K562 (cell line): ENCODE data around the gene MEX3C. TPM values are rescaled to one million over a fixed set of nuclear protein-coding genes. Genes with fewer than 3 reads are reported as not detected.

ENCODE experiments used
- BHLHE40 ChIP-seq: IDR thresholded peaks from 2 replicates; pipeline ENCODE4 v1.6.1; 2011; ENCODE audit warnings: low read length, improper control_type of control experiment
- ETV6 ChIP-seq, 3 experiments: fragments of 150-350 bp in 1 of 3; sonication (generic) in 1 of 3; formaldehyde crosslinking in 1 of 3; IDR thresholded peaks; 2 replicates each; pipeline versions ENCODE4 v1.6.1 to v1.8.0; 2014 to 2022; ENCODE audit warnings: borderline replicate concordance in 2 of 3, low read depth in 2 of 3, antibody characterized with exemption in 1 of 3, low read length in 1 of 3, mild to moderate bottlenecking in 1 of 3, missing genetic modification reagents in 1 of 3
- FOS ChIP-seq: IDR thresholded peaks from 3 replicates; pipeline ENCODE4 v1.6.1; 2011; ENCODE audit not compliant: insufficient read length; ENCODE audit errors: extremely low read depth
- FOXA3 ChIP-seq, 2 experiments: fragments of 450-650 bp in 1 of 2; sonication (generic) in 1 of 2; formaldehyde crosslinking; IDR thresholded peaks in 1 of 2; conservative IDR thresholded peaks in 1 of 2; 2 replicates each; pipeline versions ENCODE4 v1.4.0 to v1.8.0; 2020 to 2022; ENCODE audit warnings: mild to moderate bottlenecking in 2 of 2, missing genetic modification reagents in 1 of 2
- FOXP1 ChIP-seq: sonication (generic); formaldehyde crosslinking; IDR thresholded peaks from 2 replicates; pipeline ENCODE4 v1.8.0; 2022; ENCODE audit warnings: mild to moderate bottlenecking, missing genetic modification reagents
- ILF3 ChIP-seq: fragments of 450-650 bp; IDR thresholded peaks from 2 replicates; pipeline ENCODE4 v1.6.1; 2018; ENCODE audit warnings: antibody characterized with exemption, mild to moderate bottlenecking, moderate library complexity, borderline replicate concordance
- MTF1 ChIP-seq: fragments of 250-450 bp; sonication (Bioruptor Pico); IDR thresholded peaks from 2 replicates; pipeline ENCODE4 v1.9.0; 2021; ENCODE audit warnings: moderate library complexity, mild to moderate bottlenecking, inconsistent platforms, borderline replicate concordance
- OTX1 ChIP-seq: fragments of 450-650 bp; formaldehyde crosslinking; IDR thresholded peaks from 2 replicates; pipeline ENCODE4 v1.4.0; 2022; ENCODE audit warnings: mild to moderate bottlenecking
- SETDB1 ChIP-seq: IDR thresholded peaks from one replicate; pipeline ENCODE4 v1.6.1; 2012; ENCODE audit warnings: low read length, control low read depth, inconsistent platforms
- ZNF175 ChIP-seq: fragments of 200-800 bp; sonication (Bioruptor generic); IDR thresholded peaks from 2 replicates; pipeline ENCODE4 v1.6.1; 2016; ENCODE audit warnings: low read depth, mild to moderate bottlenecking, missing genetic modification characterization, missing compliant biosample characterization
- polyA plus RNA-seq, 8 experiments: library from polyadenylated mRNA; depleted of rRNA in 4 of 8; stranded (reverse) in 5 of 8; unstranded in 3 of 8; fragments of >200 nt; fragmentation: Nextera tagmentation in 2 of 8; fragmentation: Illumina TruSeq in 1 of 8; extraction: Ambion mirVana in 2 of 8; extraction: Trizol in 1 of 8; gene quantifications; 2 replicates each; pipeline versions ENCODE4 v1.2.1 to v1.2.3, GENCODE V29; 2011 to 2014; ENCODE audit warnings: inconsistent platforms in 1 of 8, missing spikeins in 1 of 8
- total RNA-seq, 7 experiments: library from RNA; depleted of rRNA in 6 of 7; stranded (reverse); fragments of >200 nt in 6 of 7; fragmentation: Illumina TruSeq in 2 of 7; extraction: Trizol in 2 of 7; gene quantifications; 2 replicates each; pipeline versions ENCODE4 v1.2.1 to v1.2.3, GENCODE V29; 2011 to 2021; ENCODE audit warnings: low replicate concordance in 1 of 7
- TF ChIP-seq, protein P1 (sequence below): fragments of 250-450 bp; sonication (Bioruptor Pico); IDR thresholded peaks from 2 replicates; pipeline ENCODE4 v1.5.0; 2021; ENCODE audit warnings: mild to moderate bottlenecking, moderate library complexity
- TF ChIP-seq, protein P2 (sequence below): sonication (generic); formaldehyde crosslinking; IDR thresholded peaks from 2 replicates; pipeline ENCODE4 v1.8.1; 2023; ENCODE audit warnings: mild to moderate bottlenecking, missing genetic modification reagents
- TF ChIP-seq, protein P3 (sequence below): fragments of 200-800 bp; sonication (Bioruptor generic); IDR thresholded peaks from 2 replicates; pipeline ENCODE4 v1.6.1; 2017; ENCODE audit warnings: missing genetic modification characterization, missing compliant biosample characterization
- TF ChIP-seq, protein P4 (sequence below): fragments of 450-650 bp; IDR thresholded peaks from 2 replicates; pipeline ENCODE4 v1.6.1; 2018; ENCODE audit warnings: mild to moderate bottlenecking, low read depth; ENCODE audit not compliant: partially characterized antibody

MEX3C gene
- total and polyA plus RNA-seq, 9 of the 15 experiments (the other 6 are each of a cell fraction or from before 2014, with no cell fraction given) = 2.4 to 14.2 (median 10.6) TPM

DNA sequence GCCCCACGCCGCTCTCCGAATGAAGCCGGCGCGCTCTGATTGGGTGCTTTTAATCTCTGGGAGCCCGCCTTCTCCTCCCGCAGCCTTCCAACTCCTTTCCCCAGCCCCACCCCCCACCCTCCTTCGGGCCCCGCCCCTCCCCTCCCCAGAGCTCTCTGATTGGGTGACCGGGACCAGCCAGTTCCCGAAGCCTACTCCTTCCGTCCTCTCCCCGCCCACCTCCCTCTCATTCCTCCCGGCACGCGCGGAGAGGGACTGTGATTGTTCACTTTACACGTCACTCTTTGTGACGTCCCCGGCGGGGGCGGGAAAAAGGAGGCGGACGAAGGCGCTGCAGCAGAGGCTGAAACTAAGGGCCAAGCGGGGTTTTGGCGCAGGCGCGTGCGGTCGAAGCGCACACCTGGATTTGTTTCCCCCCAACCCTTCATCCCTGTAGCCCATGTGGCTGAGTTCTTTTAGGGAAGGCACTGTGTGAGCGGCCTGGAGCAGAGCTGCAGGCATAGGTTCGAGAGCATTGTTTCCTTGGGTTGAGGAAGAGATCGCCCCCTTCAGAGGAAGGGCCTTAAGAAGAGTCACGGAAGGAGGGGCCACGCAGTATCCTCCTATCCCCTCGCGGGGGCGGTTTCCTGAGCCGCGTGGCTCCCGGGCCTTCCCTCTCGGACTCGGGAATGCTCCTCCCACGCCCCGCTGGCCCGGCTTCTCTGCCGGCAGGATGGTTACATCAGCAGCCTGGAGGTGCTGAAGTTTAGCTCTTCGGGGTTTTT lies at the start of gene MEX3C (continued):
- TF ChIP-seq, protein P1, sequence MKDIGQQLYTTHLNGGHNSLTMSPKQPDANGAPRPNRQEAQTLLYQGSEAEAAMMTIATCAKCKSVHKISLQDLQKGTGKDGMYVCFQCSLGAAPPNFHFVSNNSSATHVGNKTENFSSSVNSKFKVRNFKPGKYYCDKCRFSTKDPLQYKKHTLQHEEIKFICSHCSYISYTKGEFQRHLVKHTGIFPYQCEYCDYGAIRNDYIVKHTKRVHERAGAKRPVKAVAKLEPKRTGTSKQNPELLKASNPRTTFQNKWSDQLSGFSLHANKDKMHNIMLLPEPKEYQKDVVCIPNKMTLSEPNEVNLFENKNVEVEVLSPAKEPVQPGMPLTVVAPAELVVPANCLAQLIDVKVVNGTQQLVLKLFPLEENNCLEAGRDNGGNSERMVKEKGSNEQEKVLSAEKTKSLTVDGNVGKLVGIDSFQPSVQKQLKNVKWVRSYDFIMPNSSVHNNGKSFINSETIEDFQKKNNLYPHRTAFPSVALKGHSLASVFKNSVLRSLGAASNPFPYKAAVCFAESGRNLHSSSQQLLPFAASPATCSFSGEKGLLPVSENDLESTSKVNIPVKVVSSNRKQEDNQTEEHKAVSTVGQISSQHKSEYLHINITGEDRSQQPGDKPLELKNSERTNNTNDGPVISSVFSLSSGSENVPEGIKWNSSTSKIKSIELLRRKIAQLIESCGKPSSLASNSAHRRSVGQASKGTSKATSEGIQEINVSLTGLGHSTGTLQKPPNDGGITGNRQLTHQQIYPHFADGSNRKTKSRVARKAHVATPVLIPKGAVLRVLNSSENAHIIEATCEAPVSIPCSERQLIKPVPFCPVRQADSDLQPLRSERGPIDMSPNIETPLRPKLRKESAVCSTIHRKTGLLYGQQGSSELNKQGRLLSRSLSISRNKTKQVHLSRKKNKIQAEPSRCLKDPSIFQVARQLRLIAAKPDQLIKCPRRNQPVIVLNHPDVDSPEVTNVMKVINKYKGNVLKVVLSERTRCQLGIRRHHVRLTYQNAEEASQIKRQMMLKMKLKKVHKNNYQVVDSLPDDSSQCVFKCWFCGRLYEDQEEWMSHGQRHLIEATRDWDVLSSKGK (CRISPR knock-in tag) = no peak
- TF ChIP-seq ZNF175 (CRISPR knock-in tag) (no peak), FOXA3 (CRISPR knock-in tag; conservative IDR thresholded peaks at IDR 0.05 in 1 of 2, IDR thresholded peaks at IDR 0.05 in 1 of 2) (no peak), FOXP1 (CRISPR knock-in tag) (no peak), ILF3 (no peak), SETDB1 (no peak), BHLHE40 (peak; percentile 96), OTX1 (CRISPR knock-in tag) (0 out of 2 replicates have a peak, but pooled peaks have one; percentile 6), FOS (peak; percentile 63), MTF1 (CRISPR knock-in tag) (no peak), ETV6 (IDR thresholded peaks at IDR 0.05; ENCODE audit: borderline replicate concordance in 1 of 2, low read depth in 2 of 2, low read length in 1 of 2) (no peak), ETV6 (CRISPR knock-in tag; IDR thresholded peaks at IDR 0.05; ENCODE audit: borderline replicate concordance) (no peak)
- TF ChIP-seq, protein P2, sequence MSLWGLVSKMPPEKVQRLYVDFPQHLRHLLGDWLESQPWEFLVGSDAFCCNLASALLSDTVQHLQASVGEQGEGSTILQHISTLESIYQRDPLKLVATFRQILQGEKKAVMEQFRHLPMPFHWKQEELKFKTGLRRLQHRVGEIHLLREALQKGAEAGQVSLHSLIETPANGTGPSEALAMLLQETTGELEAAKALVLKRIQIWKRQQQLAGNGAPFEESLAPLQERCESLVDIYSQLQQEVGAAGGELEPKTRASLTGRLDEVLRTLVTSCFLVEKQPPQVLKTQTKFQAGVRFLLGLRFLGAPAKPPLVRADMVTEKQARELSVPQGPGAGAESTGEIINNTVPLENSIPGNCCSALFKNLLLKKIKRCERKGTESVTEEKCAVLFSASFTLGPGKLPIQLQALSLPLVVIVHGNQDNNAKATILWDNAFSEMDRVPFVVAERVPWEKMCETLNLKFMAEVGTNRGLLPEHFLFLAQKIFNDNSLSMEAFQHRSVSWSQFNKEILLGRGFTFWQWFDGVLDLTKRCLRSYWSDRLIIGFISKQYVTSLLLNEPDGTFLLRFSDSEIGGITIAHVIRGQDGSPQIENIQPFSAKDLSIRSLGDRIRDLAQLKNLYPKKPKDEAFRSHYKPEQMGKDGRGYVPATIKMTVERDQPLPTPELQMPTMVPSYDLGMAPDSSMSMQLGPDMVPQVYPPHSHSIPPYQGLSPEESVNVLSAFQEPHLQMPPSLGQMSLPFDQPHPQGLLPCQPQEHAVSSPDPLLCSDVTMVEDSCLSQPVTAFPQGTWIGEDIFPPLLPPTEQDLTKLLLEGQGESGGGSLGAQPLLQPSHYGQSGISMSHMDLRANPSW (CRISPR knock-in tag) = no peak
- TF ChIP-seq, protein P3, sequence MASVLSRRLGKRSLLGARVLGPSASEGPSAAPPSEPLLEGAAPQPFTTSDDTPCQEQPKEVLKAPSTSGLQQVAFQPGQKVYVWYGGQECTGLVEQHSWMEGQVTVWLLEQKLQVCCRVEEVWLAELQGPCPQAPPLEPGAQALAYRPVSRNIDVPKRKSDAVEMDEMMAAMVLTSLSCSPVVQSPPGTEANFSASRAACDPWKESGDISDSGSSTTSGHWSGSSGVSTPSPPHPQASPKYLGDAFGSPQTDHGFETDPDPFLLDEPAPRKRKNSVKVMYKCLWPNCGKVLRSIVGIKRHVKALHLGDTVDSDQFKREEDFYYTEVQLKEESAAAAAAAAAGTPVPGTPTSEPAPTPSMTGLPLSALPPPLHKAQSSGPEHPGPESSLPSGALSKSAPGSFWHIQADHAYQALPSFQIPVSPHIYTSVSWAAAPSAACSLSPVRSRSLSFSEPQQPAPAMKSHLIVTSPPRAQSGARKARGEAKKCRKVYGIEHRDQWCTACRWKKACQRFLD = no peak
- TF ChIP-seq, protein P4, sequence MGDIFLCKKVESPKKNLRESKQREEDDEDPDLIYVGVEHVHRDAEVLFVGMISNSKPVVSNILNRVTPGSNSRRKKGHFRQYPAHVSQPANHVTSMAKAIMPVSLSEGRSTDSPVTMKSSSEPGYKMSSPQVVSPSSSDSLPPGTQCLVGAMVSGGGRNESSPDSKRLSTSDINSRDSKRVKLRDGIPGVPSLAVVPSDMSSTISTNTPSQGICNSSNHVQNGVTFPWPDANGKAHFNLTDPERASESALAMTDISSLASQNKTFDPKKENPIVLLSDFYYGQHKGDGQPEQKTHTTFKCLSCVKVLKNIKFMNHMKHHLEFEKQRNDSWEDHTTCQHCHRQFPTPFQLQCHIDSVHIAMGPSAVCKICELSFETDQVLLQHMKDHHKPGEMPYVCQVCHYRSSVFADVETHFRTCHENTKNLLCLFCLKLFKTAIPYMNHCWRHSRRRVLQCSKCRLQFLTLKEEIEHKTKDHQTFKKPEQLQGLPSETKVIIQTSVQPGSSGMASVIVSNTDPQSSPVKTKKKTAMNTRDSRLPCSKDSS = no peak
